IPS-15b (cell line): ENCODE results near the gene ZNF195.
"Not testable (repeated sequence)": the region's sequence is repeated elsewhere in the genome, so short reads cannot be mapped to it uniquely, and the experiment has no call there.

Experiments used
- H3K27me3 ChIP-seq: one replicate; pipeline ENCODE4 v1.6.1; 2013; ENCODE audit warnings: low read length; ENCODE audit not compliant: control insufficient read depth, insufficient read depth
- H3K36me3 ChIP-seq: one replicate; pipeline ENCODE4 v1.6.1; 2013; ENCODE audit warnings: low read length; ENCODE audit not compliant: control insufficient read depth, insufficient read depth
- H3K4me1 ChIP-seq: one replicate; pipeline ENCODE4 v1.6.1; 2013; ENCODE audit warnings: mild to moderate bottlenecking, low read length; ENCODE audit not compliant: control insufficient read depth, insufficient read depth
- H3K4me3 ChIP-seq: one replicate; pipeline ENCODE4 v1.5.1; 2013; ENCODE audit warnings: low read depth, low read length
- H3K9ac ChIP-seq: one replicate; pipeline ENCODE4 v1.6.1; 2013; ENCODE audit warnings: low read depth, mild to moderate bottlenecking, low read length
- H3K9me3 ChIP-seq: one replicate; pipeline ENCODE4 v1.6.1; 2013; ENCODE audit warnings: mild to moderate bottlenecking, low read length; ENCODE audit not compliant: control insufficient read depth, insufficient read depth

Gene ZNF195

DNA sequence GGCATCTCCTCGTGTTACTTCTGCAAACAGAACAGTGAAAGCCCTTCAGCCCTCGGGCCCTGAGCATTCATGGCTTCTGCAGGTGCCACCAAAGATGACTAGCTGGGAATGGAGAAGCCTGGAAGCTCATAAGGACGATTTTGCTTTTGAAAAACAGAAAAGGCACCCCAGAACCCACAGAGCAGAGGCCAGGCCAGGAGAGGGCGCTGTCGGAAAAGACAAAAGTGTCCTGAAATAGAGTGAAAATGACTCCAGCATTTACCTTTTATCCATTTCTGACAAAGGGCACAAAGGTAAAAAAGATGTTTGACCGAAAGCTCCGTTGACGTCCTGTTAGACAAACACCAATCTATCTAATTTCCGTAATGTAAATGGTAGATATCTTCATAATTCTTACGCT lies 37.6 kb downstream of the ZNF195 start:
- Histone ChIP-seq H3K36me3 (no peaks in the 10 kb centered on the region), H3K4me3 (no peak overlapping the region), H3K9me3 (no peaks in the 10 kb centered on the region), H3K4me1 (no peaks in the 10 kb centered on the region), H3K9ac (no peak overlapping the region), H3K27me3 (peaks cover 4% of the 10 kb centered on the region)

DNA sequence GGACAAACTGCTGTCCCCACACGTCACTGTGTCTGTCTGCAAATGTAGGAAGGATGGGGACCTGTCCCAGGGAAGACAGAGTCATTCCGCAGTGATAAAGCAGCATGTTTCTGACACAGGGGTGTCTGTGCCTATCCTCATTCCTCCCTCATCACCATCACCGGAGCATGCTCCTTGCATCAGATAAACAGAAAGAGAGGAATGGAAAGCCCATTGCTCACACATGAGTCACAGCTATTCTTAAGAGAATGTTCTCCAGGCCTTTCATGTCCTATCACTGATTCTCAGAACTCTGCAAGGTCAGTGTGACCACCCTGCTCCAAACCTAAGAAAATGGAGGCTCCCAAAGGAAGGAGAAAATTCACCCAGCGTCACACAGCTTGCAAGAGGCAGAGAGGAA lies 38.9 kb downstream of the ZNF195 start:
- Histone ChIP-seq H3K9ac (no peak overlapping the region), H3K27me3 (peaks cover 4% of the 10 kb centered on the region), H3K36me3 (no peaks in the 10 kb centered on the region), H3K4me3 (no peak overlapping the region), H3K4me1 (no peaks in the 10 kb centered on the region), H3K9me3 (no peaks in the 10 kb centered on the region)

- Histone ChIP-seq H3K9me3 (no peaks in the 10 kb centered on the region), H3K9ac (no peak overlapping the region), H3K36me3 (no peaks in the 10 kb centered on the region), H3K4me1 (no peaks in the 10 kb centered on the region), H3K27me3 (peaks cover 4% of the 10 kb centered on the region), H3K4me3 (no peak overlapping the region)
Observed at GRCh38 chr11:3339340-3339624, 39.7 kb downstream of the ZNF195 start.

- Histone ChIP-seq H3K9ac (no peak overlapping the region), H3K4me3 (no peak overlapping the region)
Observed at GRCh38 chr11:3338569-3339339, 40.2 kb downstream of the ZNF195 start.

GRCh38 chr11:3336420-3336819 lies 42.5 kb downstream of the ZNF195 start:
- not testable (repeated sequence) for H3K4me3 ChIP-seq, H3K9ac ChIP-seq, H3K9me3 ChIP-seq, H3K36me3 ChIP-seq, H3K27me3 ChIP-seq, H3K4me1 ChIP-seq

More at GRCh38 chr11:3338569-3339339, 40.2 kb downstream of the ZNF195 start:
- peaks cover 4% of the 10 kb centered on the region for H3K27me3 ChIP-seq
- H3K36me3 ChIP-seq = no peaks in the 10 kb centered on the region
- no peaks in the 10 kb centered on the region for H3K9me3 ChIP-seq
- no peaks in the 10 kb centered on the region for H3K4me1 ChIP-seq

DNA sequence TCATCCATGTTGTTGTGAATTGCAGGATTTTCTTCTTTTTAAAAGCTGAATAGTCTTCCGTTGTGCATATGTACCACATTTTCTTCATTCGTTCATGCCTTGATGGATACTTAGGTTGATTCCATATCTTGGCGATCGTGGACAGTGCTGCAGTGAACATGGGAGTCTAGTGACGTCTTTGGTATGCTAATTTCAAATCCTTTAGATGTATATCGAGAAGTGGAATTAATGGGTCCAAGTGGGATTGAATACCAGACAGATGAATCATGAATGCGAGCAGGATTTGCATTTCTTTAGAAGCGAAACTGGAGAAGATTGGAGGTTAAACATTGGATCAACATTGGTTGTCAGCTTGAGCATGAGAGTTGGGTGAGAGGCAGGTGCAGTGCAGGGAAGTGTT lies 45.8 kb downstream of the ZNF195 start:
- H3K9me3 ChIP-seq, H3K4me3 ChIP-seq: not testable (repeated sequence)

GRCh38 chr11:3331078-3331477 lies 47.9 kb downstream of the ZNF195 start:
- H3K4me1 ChIP-seq, H3K9ac ChIP-seq, H3K27me3 ChIP-seq, H3K36me3 ChIP-seq, H3K4me3 ChIP-seq, H3K9me3 ChIP-seq: not testable (repeated sequence)

More for the DNA sequence above, 45.8 kb downstream of the ZNF195 start:
- H3K36me3 ChIP-seq, H3K4me1 ChIP-seq, H3K9ac ChIP-seq, H3K27me3 ChIP-seq: not testable (repeated sequence)

- not testable (repeated sequence) for H3K36me3 ChIP-seq, H3K4me1 ChIP-seq, H3K4me3 ChIP-seq, H3K9me3 ChIP-seq, H3K9ac ChIP-seq, H3K27me3 ChIP-seq
Observed at GRCh38 chr11:3330064-3330463, 48.9 kb downstream of the ZNF195 start.

DNA sequence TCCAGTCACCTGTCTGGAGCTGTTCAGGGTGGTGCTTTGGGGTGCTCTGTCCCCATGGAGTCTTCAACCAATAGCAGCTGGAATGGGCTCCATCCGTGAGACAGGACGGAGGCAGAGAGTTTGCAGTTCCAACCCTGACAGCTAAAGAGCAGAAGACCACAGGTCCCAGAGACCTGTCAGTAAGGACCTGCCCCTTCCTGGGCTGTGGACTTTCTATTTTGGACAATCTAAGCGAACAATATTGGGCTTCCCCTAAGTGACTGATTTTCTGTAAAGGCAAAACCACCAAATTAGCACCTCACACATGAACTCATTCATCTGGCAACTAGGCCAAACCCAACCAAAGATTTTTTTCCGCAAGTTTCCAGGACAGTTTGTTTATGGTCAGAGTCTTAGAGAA lies 50.4 kb downstream of the ZNF195 start:
- not testable (repeated sequence) for H3K36me3 ChIP-seq, H3K4me3 ChIP-seq, H3K27me3 ChIP-seq, H3K9ac ChIP-seq, H3K4me1 ChIP-seq, H3K9me3 ChIP-seq

DNA sequence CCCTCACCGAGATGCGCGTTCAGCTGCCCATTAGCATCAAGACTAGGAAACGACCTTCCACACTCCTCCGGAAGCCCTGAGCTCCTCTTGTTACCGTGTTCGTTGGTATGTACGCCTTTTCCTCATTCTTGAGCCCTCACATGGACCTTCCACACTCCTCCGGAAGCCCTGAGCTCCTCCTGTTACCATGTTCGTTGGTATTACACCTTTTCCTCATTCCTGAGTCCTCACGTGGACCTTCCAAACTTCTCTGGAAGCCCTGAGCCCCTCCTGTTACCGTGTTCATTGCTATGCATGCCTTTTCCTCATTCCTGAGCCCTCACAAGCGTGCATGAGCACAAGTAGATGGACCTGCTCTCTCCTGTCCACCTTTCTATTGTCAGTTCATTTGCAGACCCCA lies 52.5 kb downstream of the ZNF195 start:
- not testable (repeated sequence) for H3K4me3 ChIP-seq, H3K4me1 ChIP-seq, H3K9ac ChIP-seq, H3K9me3 ChIP-seq, H3K27me3 ChIP-seq, H3K36me3 ChIP-seq

DNA sequence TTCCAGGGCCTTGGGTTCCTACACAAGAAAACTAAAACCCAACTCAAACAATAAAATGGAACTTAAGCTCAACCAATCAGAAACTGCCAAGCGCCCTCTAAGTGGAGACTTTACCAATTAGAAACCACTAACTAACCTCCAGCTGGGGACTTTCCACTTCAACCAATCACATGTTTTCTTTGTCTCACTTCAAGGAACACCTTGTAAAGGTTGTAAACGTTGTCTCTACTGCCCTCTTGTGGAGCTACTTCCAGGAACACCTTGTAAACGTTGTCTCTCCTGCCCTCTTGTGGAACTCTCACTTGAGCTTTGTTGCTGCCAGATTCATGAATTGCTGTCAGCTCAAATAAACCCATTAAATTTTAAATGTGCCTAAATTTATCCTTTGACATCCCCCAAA lies 54.2 kb downstream of the ZNF195 start:
- not testable (repeated sequence) for H3K36me3 ChIP-seq, H3K9ac ChIP-seq, H3K4me3 ChIP-seq, H3K9me3 ChIP-seq, H3K27me3 ChIP-seq, H3K4me1 ChIP-seq
